GM21619 (cell line): ENCODE measurements around the gene SV2B.

Experiments
- ATAC-seq: cut with Tn5 transposase; IDR thresholded peaks from one replicate; pipeline ENCODE4 v1.9.1; 2021; ENCODE audit not compliant: unreplicated experiment

SV2B gene

GRCh38 chr15:91186904-91187656 is 87.0 kb downstream of the SV2B start:
- no peak for ATAC-seq

GRCh38 chr15:91192285-91192684 is 92.2 kb downstream of the SV2B start:
- no peak for ATAC-seq

GRCh38 chr15:91192690-91193377 is 92.8 kb downstream of the SV2B start:
- no peak for ATAC-seq

GRCh38 chr15:91193378-91193720 is 93.3 kb downstream of the SV2B start:
- ATAC-seq: no peak

GRCh38 chr15:91196127-91196526 is 96.1 kb downstream of the SV2B start:
- ATAC-seq: no peak

GRCh38 chr15:91196768-91197167 is 96.7 kb downstream of the SV2B start:
- ATAC-seq: no peak

- no peak for ATAC-seq
These were observed 99.5 kb downstream of the SV2B start for GRCh38 chr15:91199511-91199910.

- no peak for ATAC-seq
These were observed 100.2 kb downstream of the SV2B start for GRCh38 chr15:91200101-91200754.

GRCh38 chr15:91202510-91203102 is 102.5 kb downstream of the SV2B start:
- ATAC-seq: no peak

- no peak for ATAC-seq
These were observed 103.7 kb downstream of the SV2B start for GRCh38 chr15:91203619-91204203.

- ATAC-seq: no peak
These were observed 108.3 kb downstream of the SV2B start for GRCh38 chr15:91208371-91208770.

GRCh38 chr15:91209318-91209717 is 109.3 kb downstream of the SV2B start:
- ATAC-seq: no peak

GRCh38 chr15:91209726-91210125 is 109.7 kb downstream of the SV2B start:
- no peak for ATAC-seq

- no peak for ATAC-seq
These were observed 114.9 kb downstream of the SV2B start for GRCh38 chr15:91214675-91215590.

GRCh38 chr15:91216000-91216399 is 115.9 kb downstream of the SV2B start:
- ATAC-seq: no peak

- ATAC-seq: no peak
These were observed 119.1 kb downstream of the SV2B start for GRCh38 chr15:91219206-91219605.

- no peak for ATAC-seq
These were observed 122.0 kb downstream of the SV2B start for GRCh38 chr15:91222052-91222451.

- no peak for ATAC-seq
These were observed 123.8 kb downstream of the SV2B start for GRCh38 chr15:91223863-91224262.

GRCh38 chr15:91224755-91225380 is 124.8 kb downstream of the SV2B start:
- no peak for ATAC-seq

GRCh38 chr15:91225741-91226140 is 125.7 kb downstream of the SV2B start:
- ATAC-seq: no peak
